ENCODE measurements around the gene FRMPD4.
"Not testable (repeated sequence)": the region's sequence is repeated elsewhere in the genome, so short reads cannot be mapped to it uniquely, and the experiment has no call there.

The FRMPD4 gene

DNA sequence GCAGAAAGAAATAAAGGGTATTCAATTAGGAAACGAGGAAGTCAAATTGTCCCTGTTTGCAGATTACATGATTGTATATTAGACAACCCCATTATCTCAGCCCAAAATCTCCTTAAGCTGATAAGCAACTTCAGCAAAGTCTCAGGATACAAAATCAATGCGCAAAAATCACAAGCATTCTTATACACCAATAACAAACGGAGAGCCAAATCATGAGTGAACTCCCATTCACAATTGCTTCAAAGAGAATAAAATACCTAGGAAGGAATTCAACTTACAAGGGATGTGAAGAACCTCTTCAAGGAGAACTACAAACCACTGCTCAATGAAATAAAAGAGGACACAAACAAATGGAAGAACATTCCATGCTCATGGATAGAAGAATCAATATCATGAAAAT lies 404.0 kb downstream of the FRMPD4 start:
- not testable (repeated sequence) for H3K4me3 Mint-ChIP-seq, H3K36me3 Mint-ChIP-seq, H3K4me1 Mint-ChIP-seq, H3K9me3 Mint-ChIP-seq, H3K27ac Mint-ChIP-seq, H3K27me3 Mint-ChIP-seq

DNA sequence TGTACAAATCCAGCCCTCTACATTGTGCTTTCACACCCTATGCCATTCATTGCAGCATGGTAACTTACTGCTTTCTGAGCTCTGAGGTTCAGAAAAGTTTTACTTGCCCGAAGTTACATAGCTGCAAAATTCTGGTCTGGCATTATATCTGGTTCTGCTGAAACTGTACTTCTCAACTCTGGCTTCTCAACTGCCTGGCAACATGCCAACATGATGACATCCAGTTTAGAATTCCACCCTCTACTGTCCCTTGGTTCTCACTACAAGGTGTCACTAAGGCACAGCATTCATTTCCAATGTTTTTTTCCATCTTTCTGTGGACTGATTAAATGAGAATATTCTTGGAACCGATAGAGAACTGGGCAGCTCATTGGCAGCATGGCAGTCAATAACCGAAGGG lies 410.1 kb downstream of the FRMPD4 start:
- H3K27ac Mint-ChIP-seq, result no peak overlapping the region
- no peaks in the 10 kb centered on the region for H3K9me3 Mint-ChIP-seq
- H3K4me3 Mint-ChIP-seq, result no peak overlapping the region
- no peaks in the 10 kb centered on the region for H3K4me1 Mint-ChIP-seq
- no peaks in the 10 kb centered on the region for H3K36me3 Mint-ChIP-seq
- no peaks in the 10 kb centered on the region for H3K27me3 Mint-ChIP-seq

DNA sequence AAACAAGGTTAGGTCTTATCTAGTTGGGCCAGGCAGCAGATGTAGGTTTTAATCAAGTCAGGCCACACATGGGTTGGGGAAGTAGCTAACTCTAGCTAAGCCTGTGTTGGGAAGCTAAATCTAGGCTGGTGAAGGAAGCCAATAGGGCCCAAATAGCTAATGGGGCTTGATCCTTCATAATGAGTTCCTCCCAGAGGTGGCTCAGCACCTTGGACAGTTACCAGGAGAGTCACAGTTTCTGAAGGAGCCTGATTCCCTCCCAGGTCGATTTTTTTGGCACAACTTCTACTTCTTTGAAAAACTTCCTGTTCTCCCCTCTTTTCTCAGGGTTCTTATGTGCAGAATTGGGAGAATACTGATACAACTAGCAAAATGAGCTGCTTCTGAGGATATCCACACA lies 410.5 kb downstream of the FRMPD4 start:
- H3K27ac Mint-ChIP-seq, result no peak overlapping the region
- no peak overlapping the region for H3K4me3 Mint-ChIP-seq
- H3K4me1 Mint-ChIP-seq, result no peaks in the 10 kb centered on the region
- H3K27me3 Mint-ChIP-seq, result no peaks in the 10 kb centered on the region
- H3K36me3 Mint-ChIP-seq, result no peaks in the 10 kb centered on the region
- no peaks in the 10 kb centered on the region for H3K9me3 Mint-ChIP-seq

DNA sequence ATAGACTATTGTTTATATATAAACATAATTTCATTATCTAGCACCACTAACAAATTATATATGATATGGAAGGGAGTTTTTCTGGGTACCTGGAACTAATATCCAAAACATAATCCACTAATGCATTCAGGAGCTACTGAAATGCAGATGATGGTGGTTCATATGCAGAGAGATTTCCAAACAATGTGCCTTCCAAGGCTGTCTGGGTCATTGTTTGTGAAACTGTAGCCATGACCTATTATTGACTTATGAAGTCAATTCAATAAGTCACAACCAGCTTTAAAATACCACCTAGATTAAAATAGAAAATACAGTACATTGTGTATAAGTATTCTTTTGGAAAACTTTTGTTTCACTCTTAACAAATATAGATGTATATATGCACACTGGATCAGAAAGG lies 415.9 kb downstream of the FRMPD4 start:
- Mint-ChIP-seq H3K4me1 (no peaks in the 10 kb centered on the region), H3K27ac (no peak overlapping the region), H3K27me3 (no peaks in the 10 kb centered on the region), H3K36me3 (no peaks in the 10 kb centered on the region), H3K9me3 (no peaks in the 10 kb centered on the region), H3K4me3 (no peak overlapping the region)

DNA sequence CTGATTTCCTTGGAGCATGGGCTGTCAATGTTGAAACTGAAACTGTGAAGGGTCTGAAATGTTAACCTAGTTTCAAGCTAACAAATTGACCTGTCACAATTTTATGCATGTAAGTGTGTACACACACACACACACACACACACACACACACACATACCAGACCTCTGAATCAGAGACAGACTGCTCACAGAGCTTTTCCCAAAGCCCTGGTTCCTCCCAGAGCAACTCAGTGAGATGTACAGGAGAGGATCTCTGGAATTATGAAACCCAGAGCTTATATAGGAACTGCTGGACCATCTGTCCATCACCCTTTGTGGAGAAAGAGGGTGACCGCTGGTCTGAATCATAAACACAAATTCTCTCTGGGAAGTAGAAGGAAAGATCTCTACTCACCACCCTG lies 424.8 kb downstream of the FRMPD4 start:
- H3K4me1 Mint-ChIP-seq, result no peaks in the 10 kb centered on the region
- no peaks in the 10 kb centered on the region for H3K27me3 Mint-ChIP-seq
- no peaks in the 10 kb centered on the region for H3K36me3 Mint-ChIP-seq
- H3K27ac Mint-ChIP-seq, result no peak overlapping the region
- H3K9me3 Mint-ChIP-seq, result no peaks in the 10 kb centered on the region
- H3K4me3 Mint-ChIP-seq, result no peak overlapping the region

DNA sequence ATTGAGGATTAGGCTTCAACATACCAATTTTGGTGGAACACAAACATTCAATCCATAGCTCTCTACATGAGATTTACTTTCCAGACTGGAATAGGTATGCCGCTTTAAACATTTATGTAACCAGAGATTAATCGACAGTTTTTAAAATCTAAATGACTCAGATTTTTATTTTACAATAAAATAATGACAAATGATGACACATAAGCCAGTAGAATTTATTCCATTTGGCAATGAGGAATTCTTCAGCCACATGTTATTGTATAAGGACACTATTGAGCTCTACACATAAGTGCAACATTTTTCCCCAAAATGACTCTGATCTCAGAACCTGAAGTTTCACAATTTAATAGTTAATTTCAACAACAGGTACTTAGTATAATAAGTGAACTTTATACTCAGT lies 425.9 kb downstream of the FRMPD4 start:
- Mint-ChIP-seq H3K27me3 (no peaks in the 10 kb centered on the region), H3K4me1 (no peaks in the 10 kb centered on the region)

DNA sequence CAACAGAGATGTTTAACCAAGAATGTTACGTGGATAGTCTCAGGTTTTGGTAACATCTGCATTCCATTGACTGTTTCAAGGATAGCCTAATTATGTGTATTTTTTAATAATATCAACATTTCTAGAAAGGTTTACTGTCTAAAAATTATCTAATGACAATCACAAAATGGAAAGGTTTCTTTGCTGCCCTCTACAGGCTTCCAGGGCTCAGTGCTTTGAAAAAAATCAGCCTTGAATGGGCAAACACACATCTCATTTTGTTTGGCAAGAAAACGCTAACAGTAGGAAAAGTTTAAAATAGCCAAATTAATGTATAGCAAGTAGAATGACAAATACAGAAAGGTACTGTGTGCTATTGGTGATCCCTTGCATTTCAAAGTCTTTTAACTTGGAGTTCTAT lies 429.6 kb downstream of the FRMPD4 start:
- no peaks in the 10 kb centered on the region for H3K4me1 Mint-ChIP-seq
- H3K27me3 Mint-ChIP-seq, result no peaks in the 10 kb centered on the region
- H3K36me3 Mint-ChIP-seq, result no peaks in the 10 kb centered on the region
- no peak overlapping the region for H3K27ac Mint-ChIP-seq
- H3K9me3 Mint-ChIP-seq, result no peaks in the 10 kb centered on the region
- no peak overlapping the region for H3K4me3 Mint-ChIP-seq

More for the DNA sequence above, 425.9 kb downstream of the FRMPD4 start:
- H3K9me3 Mint-ChIP-seq, result no peaks in the 10 kb centered on the region
- H3K4me3 Mint-ChIP-seq, result no peak overlapping the region
- H3K27ac Mint-ChIP-seq, result no peak overlapping the region
- no peaks in the 10 kb centered on the region for H3K36me3 Mint-ChIP-seq

DNA sequence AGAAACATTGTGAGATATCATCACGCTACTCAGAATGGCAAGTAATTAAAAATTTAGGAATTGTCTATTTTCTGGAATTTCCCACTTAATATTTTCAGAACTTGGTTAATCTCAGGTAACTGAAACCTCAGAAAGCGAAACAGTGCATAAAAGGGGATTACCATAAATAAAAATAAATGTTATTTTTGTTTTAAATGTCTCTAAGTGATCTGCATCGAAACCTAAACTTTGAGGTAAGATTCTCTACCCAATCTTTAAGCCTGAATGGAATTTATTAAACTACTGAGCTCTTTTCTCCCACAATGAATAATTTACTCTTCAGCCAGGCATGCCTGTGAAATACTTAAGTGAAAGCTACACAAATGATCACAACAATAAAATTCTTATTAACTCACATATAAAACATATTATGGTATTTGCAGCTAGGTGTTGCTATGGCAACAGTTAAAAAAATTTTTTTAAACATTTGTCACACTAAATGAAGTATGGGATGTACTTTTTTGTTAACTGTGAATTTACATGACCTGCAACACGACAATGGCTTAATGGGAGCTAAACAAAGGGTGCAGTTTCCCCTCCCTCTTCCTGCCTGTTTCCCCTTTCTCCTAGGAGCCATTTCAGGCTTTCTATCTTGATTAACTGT lies 432.7 kb downstream of the FRMPD4 start:
- Mint-ChIP-seq H3K4me3 (no peak overlapping the region), H3K27ac (no peak overlapping the region), H3K36me3 (no peaks in the 10 kb centered on the region), H3K4me1 (no peaks in the 10 kb centered on the region), H3K27me3 (no peaks in the 10 kb centered on the region), H3K9me3 (no peaks in the 10 kb centered on the region)

DNA sequence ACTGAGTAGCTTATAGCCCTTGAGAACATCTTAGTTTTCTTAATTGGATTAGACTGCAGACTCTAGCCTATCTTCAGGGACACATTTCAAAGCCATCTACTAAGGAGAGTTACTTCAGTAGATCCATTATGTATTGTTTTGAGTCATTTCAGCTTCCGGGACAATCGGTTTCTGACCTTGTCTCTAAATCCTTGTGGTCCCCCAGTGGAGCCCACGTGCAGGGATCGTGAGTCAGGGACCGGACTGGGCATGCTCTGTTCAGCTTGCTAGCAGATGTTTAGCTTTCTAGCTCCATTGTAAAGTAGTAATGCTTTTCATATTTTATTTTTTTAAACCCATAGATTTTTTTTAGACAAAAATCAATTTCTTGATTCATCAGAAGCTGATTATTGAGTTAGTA lies 441.0 kb downstream of the FRMPD4 start:
- H3K27me3 Mint-ChIP-seq, result no peaks in the 10 kb centered on the region
- H3K9me3 Mint-ChIP-seq, result no peaks in the 10 kb centered on the region
- no peak overlapping the region for H3K4me3 Mint-ChIP-seq
- H3K36me3 Mint-ChIP-seq, result no peaks in the 10 kb centered on the region
- H3K4me1 Mint-ChIP-seq, result no peaks in the 10 kb centered on the region
- H3K27ac Mint-ChIP-seq, result no peak overlapping the region

DNA sequence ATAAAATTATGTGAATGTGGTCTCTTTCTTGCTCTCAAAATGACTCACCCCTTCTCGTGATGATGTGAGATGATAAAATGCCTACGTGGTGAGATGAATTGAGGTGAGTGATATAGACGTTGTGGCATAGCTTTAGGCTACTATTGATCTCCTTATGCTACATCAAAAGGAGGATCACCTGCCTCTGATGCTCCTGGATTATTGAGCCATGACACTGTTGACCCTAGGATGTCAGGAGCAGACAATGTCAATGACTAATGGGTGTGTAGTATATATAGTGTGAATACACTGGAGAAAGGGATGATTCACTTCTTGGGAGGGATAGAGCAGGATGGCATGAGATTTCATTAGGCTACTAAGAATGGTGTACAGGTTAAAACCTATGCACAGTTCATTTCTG lies 442.3 kb downstream of the FRMPD4 start:
- Mint-ChIP-seq H3K27me3 (no peaks in the 10 kb centered on the region), H3K4me3 (no peak overlapping the region), H3K27ac (no peak overlapping the region), H3K36me3 (no peaks in the 10 kb centered on the region), H3K9me3 (no peaks in the 10 kb centered on the region), H3K4me1 (no peaks in the 10 kb centered on the region)

DNA sequence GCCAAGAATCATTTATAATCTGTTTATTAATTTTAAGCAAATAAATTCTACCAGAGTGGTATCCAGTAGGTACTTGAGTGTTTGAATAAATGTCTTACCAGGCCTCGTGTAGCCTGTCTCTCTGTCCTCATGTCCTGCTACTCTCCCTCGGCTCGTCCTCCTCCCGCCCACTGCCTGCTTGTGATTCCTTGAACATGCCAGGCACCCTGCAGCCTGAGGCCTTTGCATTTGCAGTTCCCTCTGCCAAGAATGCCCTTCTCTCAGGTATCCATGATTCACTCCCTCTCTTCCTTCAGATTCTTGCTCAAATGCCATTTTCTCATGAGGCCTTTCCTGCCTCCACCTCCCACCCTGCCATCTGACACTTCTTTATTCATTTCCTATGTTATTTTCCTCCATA lies 443.3 kb downstream of the FRMPD4 start:
- Mint-ChIP-seq H3K27ac (no peak overlapping the region), H3K27me3 (no peaks in the 10 kb centered on the region), H3K4me3 (no peak overlapping the region), H3K4me1 (no peaks in the 10 kb centered on the region), H3K36me3 (no peaks in the 10 kb centered on the region), H3K9me3 (no peaks in the 10 kb centered on the region)

DNA sequence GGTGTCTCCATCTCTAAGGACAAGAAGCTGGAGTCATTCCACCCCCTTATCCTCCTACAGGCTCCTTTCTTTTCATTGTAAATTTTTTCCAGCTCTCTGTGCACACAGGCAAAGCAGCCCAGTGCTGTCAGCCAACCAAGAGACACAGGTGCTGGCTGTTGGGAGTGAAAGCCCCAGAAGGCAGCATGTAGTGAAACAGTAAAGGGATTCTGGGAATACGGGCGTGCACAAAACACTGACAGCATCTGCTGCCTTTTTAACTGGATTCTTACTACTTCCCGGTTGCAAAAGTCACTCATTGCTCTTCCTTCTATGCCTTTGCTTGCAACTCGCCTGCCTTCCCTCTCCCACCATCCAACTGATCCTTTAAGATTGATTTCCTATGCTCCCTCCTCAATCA lies 444.4 kb downstream of the FRMPD4 start:
- no peaks in the 10 kb centered on the region for H3K36me3 Mint-ChIP-seq
- no peaks in the 10 kb centered on the region for H3K4me1 Mint-ChIP-seq
- H3K4me3 Mint-ChIP-seq, result no peak overlapping the region
- H3K27me3 Mint-ChIP-seq, result no peaks in the 10 kb centered on the region
- H3K9me3 Mint-ChIP-seq, result no peaks in the 10 kb centered on the region
- no peak overlapping the region for H3K27ac Mint-ChIP-seq

DNA sequence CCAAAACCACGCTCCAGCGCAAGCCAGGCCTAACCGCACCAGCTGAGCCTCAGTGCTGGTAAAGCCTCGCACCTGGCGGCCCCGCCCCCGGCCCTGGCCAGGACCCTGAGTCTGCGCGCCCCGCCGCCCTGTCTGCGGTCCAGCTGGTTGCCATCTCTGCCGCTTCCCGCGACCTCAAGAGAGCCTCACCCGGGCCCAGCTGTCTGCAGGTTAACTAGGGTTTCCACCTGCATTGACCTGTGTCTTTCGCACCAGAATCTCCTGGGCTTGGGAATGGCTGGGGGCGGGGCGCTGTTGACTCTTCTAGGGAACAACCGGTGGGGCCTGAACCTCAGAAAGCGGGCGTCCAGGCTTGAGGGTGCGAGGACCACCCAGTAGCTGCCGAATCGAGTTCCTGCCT lies 445.3 kb downstream of the FRMPD4 start:
- no peak overlapping the region for H3K4me3 Mint-ChIP-seq
- no peaks in the 10 kb centered on the region for H3K36me3 Mint-ChIP-seq
- no peaks in the 10 kb centered on the region for H3K4me1 Mint-ChIP-seq
- no peak overlapping the region for H3K27ac Mint-ChIP-seq
- no peaks in the 10 kb centered on the region for H3K9me3 Mint-ChIP-seq
- peaks cover 1% of the 10 kb centered on the region for H3K27me3 Mint-ChIP-seq

DNA sequence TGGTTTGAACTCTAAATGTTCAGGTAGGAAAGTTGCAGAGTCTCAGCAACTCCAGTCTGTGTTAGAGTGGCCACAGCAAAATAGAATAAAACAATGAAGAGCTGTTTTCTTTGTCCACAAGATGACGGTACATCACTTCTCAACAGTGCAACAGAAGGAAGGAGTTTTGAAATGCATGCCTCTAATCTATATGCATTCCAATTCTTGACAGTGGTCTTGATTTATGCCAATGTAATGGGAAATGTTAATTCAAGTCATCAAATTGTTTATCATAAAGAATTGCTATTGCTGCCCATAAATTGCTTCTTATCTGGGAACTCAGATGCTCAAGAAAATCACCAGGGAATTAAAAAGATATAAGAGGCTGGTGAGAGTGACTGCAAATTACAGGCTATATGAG lies 457.4 kb downstream of the FRMPD4 start:
- Mint-ChIP-seq H3K27ac (no peak overlapping the region), H3K27me3 (no peaks in the 10 kb centered on the region), H3K4me1 (no peaks in the 10 kb centered on the region), H3K36me3 (no peaks in the 10 kb centered on the region), H3K4me3 (no peak overlapping the region), H3K9me3 (no peaks in the 10 kb centered on the region)

DNA sequence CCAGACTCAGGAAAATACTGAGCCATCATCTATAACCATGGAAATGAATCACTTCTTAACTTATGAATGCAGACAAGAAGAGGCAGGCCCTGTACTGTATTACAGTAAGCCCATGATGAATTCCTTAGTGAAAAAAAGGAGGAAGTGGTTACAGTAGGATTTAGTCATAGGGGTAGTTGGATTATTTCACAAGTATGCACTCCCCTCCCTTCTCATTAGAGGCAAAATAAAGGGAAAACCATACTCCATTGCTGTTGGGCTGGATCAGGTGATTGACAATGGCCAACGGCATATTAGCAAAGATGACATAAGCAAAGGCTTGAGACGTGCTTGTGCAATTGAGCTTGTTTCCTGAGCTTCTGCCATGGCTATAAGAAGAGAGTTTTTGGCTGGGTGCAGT lies 471.8 kb downstream of the FRMPD4 start:
- Mint-ChIP-seq H3K36me3 (no peaks in the 10 kb centered on the region), H3K4me3 (no peak overlapping the region), H3K4me1 (no peaks in the 10 kb centered on the region), H3K9me3 (no peaks in the 10 kb centered on the region), H3K27ac (no peak overlapping the region), H3K27me3 (peaks cover 6% of the 10 kb centered on the region)

DNA sequence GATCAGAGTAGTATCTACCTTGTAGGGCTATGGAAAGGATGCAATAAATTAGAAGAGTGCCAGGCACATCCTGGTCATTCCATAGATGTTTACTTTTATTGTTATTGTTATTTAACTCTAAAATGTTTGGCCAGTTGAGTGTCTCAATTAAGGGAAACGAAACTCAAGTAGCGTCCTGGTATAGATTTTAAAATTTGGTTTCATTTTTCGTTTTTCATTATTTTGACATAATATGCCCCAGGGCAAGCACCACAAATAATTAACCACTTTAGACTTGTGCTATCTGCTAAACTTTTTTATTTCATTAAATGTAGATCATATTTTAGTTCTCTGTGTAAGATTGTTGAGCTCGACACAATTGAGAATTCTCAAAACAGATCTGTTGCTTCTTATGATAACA lies 473.2 kb downstream of the FRMPD4 start:
- no peaks in the 10 kb centered on the region for H3K9me3 Mint-ChIP-seq
- no peak overlapping the region for H3K27ac Mint-ChIP-seq
- H3K27me3 Mint-ChIP-seq, result peaks cover 3% of the 10 kb centered on the region
- H3K4me3 Mint-ChIP-seq, result no peak overlapping the region
- no peaks in the 10 kb centered on the region for H3K4me1 Mint-ChIP-seq
- no peaks in the 10 kb centered on the region for H3K36me3 Mint-ChIP-seq

DNA sequence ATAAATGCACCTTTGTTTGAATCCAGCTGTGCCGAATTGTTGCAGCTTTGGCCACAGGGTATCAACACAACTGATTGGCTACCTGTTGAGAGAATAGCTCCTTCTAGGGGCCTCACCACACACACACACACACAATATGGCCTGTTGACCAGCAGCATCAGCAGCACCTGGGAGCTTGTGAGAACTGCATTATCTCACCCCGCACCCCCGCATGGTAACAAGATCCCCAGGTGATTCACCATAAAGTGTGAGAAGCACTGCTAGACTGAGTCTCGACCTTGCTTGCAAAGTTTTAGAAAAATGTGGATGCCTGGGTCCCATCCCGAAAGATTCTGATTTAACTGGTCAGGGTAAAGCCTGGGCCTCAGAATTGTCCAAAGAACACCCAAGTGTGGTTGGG lies 476.0 kb downstream of the FRMPD4 start:
- Mint-ChIP-seq H3K9me3 (no peaks in the 10 kb centered on the region), H3K36me3 (no peaks in the 10 kb centered on the region), H3K4me1 (no peaks in the 10 kb centered on the region), H3K27ac (no peak overlapping the region), H3K4me3 (no peak overlapping the region), H3K27me3 (peaks cover 3% of the 10 kb centered on the region)
